Astrocyte (in vitro differentiated cells and primary cell): ENCODE data around the gene YPEL3.

Experiments used
- EZH2 ChIP-seq: IDR thresholded peaks from 2 replicates; pipeline ENCODE4 v1.6.1; 2012; ENCODE audit warnings: mild to moderate bottlenecking, low read length, inconsistent platforms; ENCODE audit not compliant: insufficient read depth
- TF ChIP-seq, protein P1 (sequence below): IDR thresholded peaks from 2 replicates; pipeline ENCODE4 v1.5.1; 2011; ENCODE audit warnings: low read depth, mild to moderate bottlenecking, inconsistent platforms, low read length, moderate library complexity; ENCODE audit not compliant: insufficient read depth

DNA sequence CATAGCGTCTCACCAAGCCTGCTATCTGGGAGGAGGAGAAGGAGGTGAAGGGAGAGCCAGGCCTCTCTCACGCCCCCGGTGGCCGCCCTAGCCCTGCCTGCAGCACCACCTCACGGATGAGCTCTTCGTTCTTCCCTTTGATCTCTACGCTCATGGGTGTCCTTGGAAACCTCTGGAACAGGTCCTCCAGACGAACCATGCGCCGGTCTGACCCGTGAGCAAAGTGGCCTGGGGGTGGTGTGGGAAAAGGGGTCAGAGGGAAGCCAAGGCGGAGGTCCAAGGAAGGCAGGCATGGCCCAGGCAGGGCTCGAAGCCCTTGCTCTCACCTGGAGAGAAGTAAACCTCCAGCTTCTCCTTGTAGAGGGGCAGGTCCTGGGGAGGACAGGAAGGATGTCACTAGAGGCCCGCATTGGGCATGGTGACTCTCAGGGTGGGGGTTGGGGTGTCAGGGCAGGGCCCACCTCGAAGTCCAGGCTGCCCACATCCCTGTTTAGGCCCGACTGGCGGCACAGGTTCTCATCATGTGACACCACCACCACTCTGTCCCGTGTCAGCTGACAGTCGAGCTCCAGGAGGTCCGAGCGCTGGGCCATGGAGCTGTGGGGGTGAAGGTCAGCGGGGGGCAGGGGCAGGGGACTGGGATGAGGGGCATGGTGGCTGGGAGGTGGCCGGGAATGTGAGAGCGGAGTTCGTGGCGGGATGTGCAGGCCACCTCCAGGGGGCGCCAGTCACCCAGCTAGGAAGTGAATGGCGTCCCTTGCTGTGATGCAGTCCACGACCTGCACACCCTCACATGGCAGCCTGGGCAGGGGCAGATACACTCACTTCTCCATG is 16.4 kb upstream of the YPEL3 start:
- TF ChIP-seq EZH2 = no peak
- TF ChIP-seq, protein P1, sequence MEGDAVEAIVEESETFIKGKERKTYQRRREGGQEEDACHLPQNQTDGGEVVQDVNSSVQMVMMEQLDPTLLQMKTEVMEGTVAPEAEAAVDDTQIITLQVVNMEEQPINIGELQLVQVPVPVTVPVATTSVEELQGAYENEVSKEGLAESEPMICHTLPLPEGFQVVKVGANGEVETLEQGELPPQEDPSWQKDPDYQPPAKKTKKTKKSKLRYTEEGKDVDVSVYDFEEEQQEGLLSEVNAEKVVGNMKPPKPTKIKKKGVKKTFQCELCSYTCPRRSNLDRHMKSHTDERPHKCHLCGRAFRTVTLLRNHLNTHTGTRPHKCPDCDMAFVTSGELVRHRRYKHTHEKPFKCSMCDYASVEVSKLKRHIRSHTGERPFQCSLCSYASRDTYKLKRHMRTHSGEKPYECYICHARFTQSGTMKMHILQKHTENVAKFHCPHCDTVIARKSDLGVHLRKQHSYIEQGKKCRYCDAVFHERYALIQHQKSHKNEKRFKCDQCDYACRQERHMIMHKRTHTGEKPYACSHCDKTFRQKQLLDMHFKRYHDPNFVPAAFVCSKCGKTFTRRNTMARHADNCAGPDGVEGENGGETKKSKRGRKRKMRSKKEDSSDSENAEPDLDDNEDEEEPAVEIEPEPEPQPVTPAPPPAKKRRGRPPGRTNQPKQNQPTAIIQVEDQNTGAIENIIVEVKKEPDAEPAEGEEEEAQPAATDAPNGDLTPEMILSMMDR = peak; percentile 22
